ENCODE measurements around the gene CDCP1.

DNA sequence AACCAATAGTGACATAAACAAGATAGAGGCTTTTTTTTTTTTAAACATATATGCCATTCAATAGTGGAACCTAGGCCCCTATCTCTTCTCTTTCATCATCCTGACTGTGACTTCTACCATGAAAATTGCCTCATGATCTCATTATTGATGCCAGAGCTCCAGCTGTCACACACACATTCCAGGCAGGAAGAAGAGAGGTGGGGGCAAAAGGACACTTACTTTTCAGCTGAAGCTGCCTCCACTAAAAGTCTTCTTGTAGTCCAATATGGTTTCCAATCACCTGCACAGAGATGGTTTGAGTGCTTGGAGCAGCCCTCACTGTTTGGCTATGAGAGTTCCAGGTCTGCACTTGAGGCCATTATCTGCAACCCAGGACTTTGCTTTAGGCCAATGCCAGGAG, 75.1 kb downstream of the CDCP1 start:
- TF ChIP-seq POLR2A (IDR thresholded peaks at IDR 0.05; ENCODE audit: extremely low read depth, insufficient read length), result no peak
- TF ChIP-seq, protein P1, sequence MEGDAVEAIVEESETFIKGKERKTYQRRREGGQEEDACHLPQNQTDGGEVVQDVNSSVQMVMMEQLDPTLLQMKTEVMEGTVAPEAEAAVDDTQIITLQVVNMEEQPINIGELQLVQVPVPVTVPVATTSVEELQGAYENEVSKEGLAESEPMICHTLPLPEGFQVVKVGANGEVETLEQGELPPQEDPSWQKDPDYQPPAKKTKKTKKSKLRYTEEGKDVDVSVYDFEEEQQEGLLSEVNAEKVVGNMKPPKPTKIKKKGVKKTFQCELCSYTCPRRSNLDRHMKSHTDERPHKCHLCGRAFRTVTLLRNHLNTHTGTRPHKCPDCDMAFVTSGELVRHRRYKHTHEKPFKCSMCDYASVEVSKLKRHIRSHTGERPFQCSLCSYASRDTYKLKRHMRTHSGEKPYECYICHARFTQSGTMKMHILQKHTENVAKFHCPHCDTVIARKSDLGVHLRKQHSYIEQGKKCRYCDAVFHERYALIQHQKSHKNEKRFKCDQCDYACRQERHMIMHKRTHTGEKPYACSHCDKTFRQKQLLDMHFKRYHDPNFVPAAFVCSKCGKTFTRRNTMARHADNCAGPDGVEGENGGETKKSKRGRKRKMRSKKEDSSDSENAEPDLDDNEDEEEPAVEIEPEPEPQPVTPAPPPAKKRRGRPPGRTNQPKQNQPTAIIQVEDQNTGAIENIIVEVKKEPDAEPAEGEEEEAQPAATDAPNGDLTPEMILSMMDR (IDR thresholded peaks at IDR 0.05; ENCODE audit: low read depth, low read length), result no peak

All from NB4 (cell line).